ENCODE measurements around the gene ALDOB. TPM values are rescaled to one million over a fixed set of nuclear protein-coding genes. Genes with fewer than 3 reads are reported as not detected.

The ALDOB gene
- total RNA-seq, 1 donor from 2014 or later = not detected

DNA sequence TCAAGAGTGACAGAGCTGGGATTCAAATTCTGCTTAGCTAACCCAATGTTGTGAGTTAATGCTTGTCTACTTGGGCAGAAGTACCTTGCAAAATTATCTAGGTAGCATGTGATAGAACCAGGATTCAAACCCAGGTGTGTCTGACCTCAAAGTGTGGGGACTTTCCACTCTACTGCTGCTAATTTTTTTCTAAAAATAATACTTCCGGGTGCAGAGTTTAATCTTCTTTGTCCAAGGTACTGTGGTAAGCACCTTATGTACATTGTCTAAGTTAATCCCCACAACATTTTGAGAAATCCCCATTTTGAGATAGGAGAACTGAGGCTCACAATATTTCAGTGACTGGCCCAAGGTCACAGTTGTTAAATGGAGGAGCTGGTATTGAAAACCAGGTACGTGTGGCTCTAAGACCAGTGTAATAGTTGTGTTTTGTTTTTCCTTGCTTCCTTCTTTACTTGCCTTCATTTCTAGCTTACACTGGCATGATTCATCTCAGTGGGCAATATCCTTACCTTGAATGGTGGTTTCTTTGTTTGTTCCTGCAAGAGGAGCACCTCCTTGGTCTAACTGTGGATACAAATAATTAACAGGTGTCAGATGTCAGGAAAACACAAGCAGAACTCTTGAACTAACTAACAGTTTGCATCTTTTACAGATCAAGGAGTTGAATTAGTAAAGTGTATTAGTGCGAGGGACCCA, 7.5 kb downstream of the ALDOB start:
- intact Hi-C loops (cut with micrococcal nuclease) = no loop called here

- intact Hi-C loops (cut with micrococcal nuclease) = no loop called here
These were observed 8.2 kb downstream of the ALDOB start for GRCh38 chr9:101427358-101427757.

GRCh38 chr9:101421653-101422065, 13.9 kb downstream of the ALDOB start:
- intact Hi-C loops (cut with micrococcal nuclease) = no loop called here

GRCh38 chr9:101419863-101420262, 15.7 kb downstream of the ALDOB start:
- intact Hi-C loops (cut with micrococcal nuclease) = no loop called here

DNA sequence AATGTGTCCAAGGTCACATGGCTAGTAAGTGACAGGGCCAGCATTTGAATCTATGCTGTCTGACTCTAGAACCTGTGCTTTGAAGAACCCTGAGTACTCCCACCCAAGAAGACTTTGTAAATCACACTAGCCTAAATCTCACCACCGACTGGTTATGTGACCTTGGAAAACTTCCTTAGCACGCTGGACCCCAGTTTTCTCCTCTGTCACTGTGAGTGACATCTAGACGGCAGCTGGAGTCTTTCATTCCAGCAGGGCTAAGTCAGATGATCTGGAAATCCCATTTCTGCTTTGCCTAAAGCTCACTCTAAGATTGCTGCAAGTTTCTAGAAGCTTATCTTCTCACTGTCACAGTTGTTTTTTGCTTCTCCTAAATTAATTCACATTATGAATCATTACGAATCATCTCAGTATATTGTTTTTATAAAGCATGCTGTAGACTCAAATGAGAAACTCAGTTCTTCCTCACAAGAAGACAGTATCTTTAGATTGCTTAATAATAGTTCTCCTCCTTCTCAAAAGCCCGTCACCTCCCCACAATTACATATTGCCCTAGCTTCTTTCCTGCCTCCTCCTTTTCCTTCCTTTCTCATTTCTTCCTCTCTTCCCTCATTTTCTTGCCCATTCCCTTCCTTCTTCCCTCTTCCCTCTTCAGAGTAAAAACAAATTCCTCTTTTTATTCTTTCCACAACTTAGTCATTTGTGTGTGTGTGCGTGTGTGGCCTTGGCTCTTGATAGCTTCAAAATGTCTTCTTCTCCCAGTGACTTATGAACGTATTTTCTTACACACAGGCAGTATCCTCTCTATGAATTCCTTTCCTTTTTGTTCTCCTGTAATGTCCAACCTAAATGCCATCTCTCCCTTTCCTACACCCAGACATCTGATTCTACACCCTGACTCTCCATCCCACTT, 16.8 kb downstream of the ALDOB start:
- intact Hi-C loops (cut with micrococcal nuclease) = no loop called here

DNA sequence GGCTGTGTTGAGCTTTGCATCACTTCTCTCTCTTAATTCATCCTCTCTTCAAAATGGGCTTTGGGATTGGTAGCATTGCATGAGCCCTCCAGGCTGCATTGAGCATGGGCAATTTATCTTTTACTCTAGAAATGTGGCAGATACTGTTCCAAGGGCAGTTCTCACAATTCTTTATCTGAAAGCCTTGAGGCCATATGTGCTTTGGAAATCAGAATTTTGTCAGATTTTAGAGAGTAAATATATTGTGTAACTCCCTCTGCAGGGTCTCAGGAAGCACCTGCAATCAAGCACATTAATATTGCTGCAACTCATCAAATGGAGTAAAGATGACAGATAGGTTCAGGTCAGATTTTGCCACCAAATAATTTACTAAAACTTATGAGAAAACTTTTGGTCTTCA, 17.6 kb downstream of the ALDOB start:
- intact Hi-C loops (cut with micrococcal nuclease) = no loop called here

DNA sequence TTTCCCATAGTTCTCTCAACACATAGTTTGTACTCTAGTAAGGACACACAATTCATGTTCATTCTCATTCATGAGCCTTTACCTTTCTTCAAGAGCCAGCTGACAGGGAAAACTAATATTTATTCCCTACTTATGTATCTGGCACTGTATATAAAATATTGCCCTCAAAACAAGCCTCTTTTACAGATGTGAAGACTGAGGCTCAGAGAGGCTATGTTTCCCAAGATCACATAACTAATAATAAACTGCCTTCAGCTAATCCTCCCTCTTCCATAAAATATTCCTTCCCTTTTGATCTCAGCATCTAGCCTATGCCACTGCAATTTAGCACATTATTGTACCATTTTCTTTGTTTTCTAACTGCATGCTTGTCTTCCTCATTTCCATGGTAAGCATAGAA, 18.2 kb downstream of the ALDOB start:
- intact Hi-C loops (cut with micrococcal nuclease) = no loop called here

- intact Hi-C loops (cut with micrococcal nuclease) = no loop called here
These were observed 20.0 kb downstream of the ALDOB start for GRCh38 chr9:101415578-101415977.

DNA sequence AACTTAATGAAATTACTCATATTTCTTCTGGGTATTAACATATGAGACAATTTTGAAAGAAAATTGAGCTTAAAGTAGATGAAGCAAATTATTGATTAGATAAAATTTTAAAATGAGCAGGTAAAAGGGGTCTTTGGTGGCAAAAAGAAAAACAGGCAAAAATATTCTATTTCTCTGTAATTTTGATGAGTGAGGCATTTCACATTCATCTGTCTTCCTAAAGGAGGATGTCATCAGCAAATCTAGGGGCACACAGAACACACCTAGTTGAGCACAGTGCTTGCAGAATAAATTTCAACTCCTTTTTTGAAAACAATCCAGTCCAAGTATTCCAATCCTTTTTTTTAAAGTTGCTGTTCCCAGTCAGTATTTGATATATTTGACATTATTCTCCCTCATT, 20.7 kb downstream of the ALDOB start:
- intact Hi-C loops (cut with micrococcal nuclease) = no loop called here

DNA sequence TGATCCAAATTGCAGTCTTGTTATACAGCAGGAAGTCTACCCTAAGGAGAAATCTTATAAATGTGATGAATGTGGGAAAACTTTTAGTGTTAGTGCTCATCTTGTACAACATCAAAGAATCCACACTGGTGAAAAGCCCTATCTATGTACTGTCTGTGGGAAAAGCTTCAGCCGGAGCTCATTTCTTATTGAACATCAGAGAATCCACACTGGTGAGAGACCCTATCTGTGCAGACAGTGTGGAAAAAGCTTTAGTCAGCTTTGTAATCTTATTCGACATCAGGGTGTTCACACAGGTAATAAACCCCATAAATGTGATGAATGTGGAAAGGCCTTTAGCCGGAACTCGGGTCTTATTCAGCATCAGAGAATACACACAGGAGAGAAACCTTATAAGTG, 26.5 kb downstream of the ALDOB start:
- intact Hi-C loops (cut with micrococcal nuclease) = no loop called here

DNA sequence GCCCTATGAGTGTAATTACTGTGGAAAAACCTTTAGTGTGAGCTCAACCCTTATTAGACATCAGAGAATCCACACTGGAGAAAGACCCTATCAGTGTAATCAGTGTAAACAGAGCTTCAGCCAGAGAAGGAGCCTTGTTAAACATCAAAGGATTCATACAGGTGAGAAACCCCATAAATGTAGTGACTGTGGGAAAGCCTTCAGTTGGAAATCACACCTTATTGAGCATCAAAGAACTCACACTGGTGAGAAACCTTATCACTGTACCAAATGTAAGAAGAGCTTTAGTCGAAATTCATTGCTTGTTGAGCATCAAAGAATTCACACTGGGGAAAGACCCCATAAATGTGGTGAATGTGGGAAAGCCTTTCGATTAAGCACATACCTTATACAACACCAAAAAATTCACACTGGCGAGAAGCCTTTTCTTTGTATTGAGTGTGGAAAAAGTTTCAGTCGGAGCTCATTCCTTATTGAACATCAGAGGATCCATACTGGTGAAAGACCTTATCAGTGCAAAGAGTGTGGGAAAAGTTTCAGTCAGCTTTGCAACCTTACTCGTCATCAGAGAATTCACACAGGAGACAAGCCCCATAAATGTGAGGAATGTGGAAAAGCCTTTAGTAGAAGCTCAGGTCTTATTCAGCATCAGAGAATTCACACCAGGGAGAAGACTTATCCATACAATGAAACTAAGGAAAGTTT, 27.0 kb downstream of the ALDOB start:
- intact Hi-C loops (cut with micrococcal nuclease) = loop anchor here (1.0 kb wide), 1 partner anchor 9 kb away; no protein-coding TSS in a partner anchor

DNA sequence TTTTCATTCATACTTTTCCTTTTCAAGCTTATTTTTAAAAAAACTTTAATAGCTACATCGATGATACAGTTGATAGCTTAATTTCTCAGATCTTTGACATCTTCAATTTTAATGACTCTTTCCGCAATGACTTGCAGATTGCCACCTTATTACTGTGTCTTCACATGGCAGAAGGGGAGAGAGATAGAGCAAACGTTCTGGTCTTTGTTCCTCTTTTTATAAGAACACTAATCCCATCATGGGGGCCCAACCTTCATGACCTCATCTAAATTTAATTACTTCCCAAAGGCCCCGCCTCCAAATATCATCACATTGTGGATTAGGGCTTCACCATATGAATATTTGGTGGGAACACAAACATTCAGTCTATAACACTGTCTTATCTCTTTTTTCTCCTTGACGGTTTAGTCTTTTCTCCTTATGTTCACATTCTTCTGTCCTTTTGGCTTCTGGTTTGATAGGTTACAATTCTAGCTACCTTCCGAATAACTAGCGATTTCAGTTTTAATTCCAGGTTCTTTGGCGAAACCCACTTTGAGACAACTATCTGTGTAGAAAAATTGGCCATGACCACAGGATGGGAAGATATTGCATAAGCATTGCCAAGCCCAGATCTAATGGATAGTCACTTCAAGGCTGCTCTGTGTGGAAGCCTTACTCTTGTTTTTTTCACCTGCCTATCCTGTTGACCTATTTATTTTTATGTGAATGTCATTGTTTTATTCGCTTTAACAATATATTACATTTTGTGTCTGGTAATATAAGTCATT, 31.9 kb downstream of the ALDOB start:
- intact Hi-C loops (cut with micrococcal nuclease) = no loop called here

- intact Hi-C loops (cut with micrococcal nuclease) = no loop called here
These were observed 35.5 kb downstream of the ALDOB start for GRCh38 chr9:101400120-101400519.

GRCh38 chr9:101399643-101399970, 36.0 kb downstream of the ALDOB start:
- intact Hi-C loops (cut with micrococcal nuclease) = loop anchor here (1.0 to 5.0 kb wide), 7 partner anchors 9 to 1047 kb away; partner anchors contain the start of genes MSANTD3 and TEX10

DNA sequence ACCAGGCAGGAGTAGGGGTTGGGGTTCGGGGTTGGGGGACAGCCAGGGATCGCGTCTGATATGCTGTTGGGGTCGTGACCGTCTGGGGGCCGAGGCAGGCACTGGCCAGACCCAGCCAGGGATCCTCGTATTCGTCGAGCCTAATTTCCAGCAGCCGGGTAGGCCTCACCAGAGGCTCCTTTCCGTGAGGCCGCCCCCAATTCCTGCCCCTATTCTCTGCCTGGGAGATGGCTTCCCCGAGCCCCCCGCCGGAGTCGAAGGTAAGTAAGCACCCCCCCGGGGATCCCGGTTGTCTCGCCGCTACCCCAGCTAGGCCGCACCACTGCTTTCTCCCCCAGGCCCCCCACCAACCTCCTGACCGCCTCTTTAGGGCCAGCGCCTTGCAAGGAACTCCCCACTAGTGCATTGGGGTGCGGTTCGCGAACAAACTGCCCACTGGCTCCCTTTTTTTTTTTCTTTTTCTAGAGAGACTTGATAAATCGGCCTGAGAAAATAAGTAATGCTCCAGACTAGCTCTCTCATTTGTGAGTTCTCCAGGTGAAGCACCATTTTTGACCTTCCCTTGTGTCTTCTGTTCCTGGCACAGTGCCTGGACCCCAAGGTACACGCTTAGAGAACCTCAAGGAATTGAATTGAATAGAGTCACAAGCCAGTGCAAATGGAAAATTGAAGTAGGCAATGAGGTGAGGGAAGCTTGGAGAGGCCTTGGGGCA, 36.5 kb downstream of the ALDOB start:
- intact Hi-C loops (cut with micrococcal nuclease) = loop anchor here (1.0 to 5.0 kb wide), 12 partner anchors 9 to 1578 kb away; partner anchors contain the start of genes INVS, MSANTD3, NR4A3 and RNF20

DNA sequence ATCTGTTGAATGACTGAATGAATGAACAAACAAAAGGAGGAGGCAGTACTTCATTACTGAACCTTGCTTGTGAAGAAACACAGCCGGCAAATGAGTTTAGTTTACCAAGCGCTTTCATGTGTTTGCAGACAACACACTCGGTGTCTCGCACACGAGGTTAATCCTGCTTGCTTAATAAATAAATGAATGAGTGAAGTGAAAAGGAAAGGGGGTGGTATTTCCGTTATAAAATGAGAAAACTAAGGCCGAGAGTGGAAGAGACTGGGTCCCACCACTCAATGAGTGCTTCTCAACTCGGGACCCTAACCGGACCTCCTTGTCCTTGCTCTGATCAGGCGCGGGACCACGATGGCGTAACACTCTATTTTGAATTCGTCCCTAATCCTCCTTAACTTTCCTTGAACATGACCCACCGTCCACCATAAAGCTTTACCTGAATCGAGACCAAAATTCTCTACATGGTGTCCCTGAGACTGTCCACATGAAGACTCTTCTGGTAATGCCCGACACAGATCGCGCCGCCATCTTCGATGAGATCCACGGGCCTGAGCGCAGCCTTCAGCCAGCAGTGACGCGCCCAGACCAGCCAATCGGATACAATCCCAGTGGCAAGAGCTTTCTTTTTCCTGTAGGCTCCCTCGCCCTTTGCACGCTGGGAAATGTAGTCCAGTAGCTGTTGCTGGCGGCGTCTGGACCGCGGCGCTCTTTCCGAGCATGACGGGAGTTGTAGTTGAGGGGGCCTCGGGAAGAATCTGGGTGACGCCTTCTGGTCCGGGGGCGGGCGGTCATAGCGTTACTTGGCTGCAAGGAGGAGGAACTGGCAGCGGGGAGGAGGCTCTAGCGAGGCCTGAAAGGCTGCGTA, 37.3 kb downstream of the ALDOB start, which contains the start of the genes MRPL50 and ZNF189:
MRPL50 (minus strand) TSS at position 551 of the 862 bp plus-strand sequence; CDS start at position 525, 26 bp downstream.
ZNF189 (plus strand) TSS at position 784 of the 862 bp plus-strand sequence. CDS start 306 bp downstream, outside the sequence.
- intact Hi-C loops (cut with micrococcal nuclease) = loop anchor here (1.0 to 5.0 kb wide), 10 partner anchors 61 to 1577 kb away; partner anchors contain the start of genes INVS, MSANTD3, NR4A3 and RNF20

DNA sequence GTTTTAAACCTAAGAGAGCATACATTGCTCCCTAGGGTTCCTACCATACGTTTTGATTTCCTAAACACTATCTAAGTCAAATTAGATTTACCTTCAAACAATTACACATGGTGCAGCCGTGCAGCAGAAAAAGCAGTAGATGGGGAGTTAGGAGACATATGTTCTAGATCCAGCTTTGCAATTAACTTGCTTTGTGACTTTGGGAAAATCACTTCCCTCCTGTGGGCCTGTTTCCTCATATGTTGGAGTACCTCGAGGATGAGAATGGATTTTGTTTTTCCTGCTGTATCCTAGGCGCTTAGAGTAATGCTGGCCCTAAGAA, 37.9 kb downstream of the ALDOB start:
- intact Hi-C loops (cut with micrococcal nuclease) = loop anchor here (1.0 to 5.0 kb wide), 10 partner anchors 61 to 1576 kb away; partner anchors contain the start of genes INVS, MSANTD3, NR4A3 and RNF20

DNA sequence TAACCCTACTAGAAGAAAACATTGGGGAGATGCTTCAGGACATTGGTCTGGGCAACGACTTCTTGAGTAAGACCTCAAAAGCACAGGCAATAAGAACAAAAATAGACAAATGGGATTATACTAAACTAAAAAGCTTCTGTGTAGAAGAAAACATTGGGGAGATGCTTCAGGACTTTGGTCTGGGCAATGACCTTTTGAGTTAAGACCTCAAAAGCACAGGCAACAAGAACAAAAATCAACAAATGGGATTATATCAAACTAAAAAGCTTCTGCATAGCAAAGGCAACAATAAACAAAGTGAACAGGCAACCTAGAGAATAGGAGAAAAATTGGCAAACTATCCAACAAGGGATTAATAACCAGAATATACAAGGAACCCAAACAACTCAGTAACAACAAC, 40.9 kb downstream of the ALDOB start:
- intact Hi-C loops (cut with micrococcal nuclease) = loop anchor here (5.0 kb wide), 3 partner anchors 797 to 1042 kb away; partner anchors contain the start of genes MSANTD3 and TEX10

DNA sequence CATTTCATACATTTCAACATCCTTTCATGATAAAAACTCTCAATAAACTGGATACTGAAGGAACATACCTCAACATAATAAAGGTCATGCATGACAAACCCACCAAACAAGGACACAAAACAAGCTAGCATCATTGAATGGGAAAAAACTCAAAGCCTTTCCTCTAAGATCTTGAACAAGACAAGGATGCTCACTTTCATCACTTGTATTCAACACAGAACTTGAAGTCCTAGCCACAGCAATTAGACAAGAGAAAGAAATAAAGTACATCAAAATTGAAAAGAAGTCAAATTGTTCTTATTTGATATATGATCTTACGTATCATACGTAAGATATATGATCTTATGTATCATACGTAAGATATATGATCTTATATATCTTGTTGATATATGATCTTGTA, 42.4 kb downstream of the ALDOB start:
- intact Hi-C loops (cut with micrococcal nuclease) = no loop called here

Measured in T-helper 1 cell treated with Interleukin-12 subunit alpha and Interleukin-12 subunit beta and Interleukin-4 antibody, amounts not matched to agents 30 ng/mL and 1 ng/mL, for 36 hours (primary cell).